Retinal pigment epithelial cell (primary cell): ENCODE data around the gene DRD2.

Experiments used
- DNase-seq: peaks from one replicate; pipeline ENCODE4 v3.0.0-alpha.2; 2010; ENCODE audit warnings: low read depth
- H3K4me3 ChIP-seq: 2 replicates; pipeline ENCODE4 v1.5.1; 2011; ENCODE audit warnings: mild to moderate bottlenecking, low read length, control low read depth, moderate library complexity
- TF ChIP-seq, protein P1 (sequence below): conservative IDR thresholded peaks from 2 replicates; pipeline ENCODE4 v1.5.1; 2011; ENCODE audit warnings: low read depth, low read length, control low read depth, inconsistent platforms

The DRD2 gene

GRCh38 chr11:113412675-113413074 lies 62.5 kb downstream of the DRD2 start:
- TF ChIP-seq, protein P1, sequence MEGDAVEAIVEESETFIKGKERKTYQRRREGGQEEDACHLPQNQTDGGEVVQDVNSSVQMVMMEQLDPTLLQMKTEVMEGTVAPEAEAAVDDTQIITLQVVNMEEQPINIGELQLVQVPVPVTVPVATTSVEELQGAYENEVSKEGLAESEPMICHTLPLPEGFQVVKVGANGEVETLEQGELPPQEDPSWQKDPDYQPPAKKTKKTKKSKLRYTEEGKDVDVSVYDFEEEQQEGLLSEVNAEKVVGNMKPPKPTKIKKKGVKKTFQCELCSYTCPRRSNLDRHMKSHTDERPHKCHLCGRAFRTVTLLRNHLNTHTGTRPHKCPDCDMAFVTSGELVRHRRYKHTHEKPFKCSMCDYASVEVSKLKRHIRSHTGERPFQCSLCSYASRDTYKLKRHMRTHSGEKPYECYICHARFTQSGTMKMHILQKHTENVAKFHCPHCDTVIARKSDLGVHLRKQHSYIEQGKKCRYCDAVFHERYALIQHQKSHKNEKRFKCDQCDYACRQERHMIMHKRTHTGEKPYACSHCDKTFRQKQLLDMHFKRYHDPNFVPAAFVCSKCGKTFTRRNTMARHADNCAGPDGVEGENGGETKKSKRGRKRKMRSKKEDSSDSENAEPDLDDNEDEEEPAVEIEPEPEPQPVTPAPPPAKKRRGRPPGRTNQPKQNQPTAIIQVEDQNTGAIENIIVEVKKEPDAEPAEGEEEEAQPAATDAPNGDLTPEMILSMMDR, result no peak
- H3K4me3 ChIP-seq, result no peak overlapping the region
- no peak for DNase-seq

DNA sequence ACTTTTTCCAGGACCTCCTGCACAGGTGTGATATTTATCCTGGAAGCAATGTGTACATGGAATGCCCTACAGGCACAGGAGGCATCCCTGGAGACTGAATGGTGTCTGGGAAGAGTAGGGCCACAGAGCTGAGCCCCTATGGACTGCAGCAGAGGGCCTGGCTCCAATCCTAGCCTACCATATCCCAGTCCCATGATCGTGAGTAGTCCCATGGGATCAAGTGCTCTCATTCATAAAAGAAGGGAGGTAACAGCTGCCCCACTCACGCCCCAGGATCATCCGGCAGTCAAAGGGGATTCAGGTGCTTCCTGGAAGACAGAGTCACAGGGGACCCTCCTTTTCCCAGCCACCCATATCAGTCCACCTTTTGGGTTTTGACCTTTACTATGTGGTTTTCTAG lies 63.7 kb downstream of the DRD2 start:
- H3K4me3 ChIP-seq, result no peak overlapping the region
- TF ChIP-seq, protein P1, result no peak
- DNase-seq, result no peak

GRCh38 chr11:113410414-113411135 lies 64.6 kb downstream of the DRD2 start:
- TF ChIP-seq, protein P1, result no peak
- no peak for DNase-seq
- H3K4me3 ChIP-seq, result no peak overlapping the region

DNA sequence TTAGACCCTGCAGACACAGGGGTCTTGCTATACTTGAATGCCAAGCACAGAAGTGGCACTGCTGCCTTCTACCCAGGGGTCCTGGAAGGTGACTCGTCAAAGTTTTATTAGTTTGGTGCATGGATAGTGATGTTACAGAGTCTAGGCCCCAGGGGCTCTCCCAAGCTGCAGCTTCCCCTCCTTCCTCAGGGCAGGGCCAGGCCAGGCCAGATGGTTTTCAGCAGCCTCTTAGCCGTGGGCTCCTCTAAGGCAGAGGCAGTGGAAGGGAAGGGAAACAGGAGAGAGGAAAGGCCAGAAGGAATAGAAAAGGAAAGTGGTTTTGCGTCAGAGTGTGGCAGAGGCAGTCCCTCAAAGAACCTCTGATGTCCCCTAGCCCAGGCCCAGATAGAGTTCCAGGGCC lies 65.7 kb downstream of the DRD2 start:
- no peak overlapping the region for H3K4me3 ChIP-seq
- TF ChIP-seq, protein P1, result no peak
- DNase-seq, result no peak

DNA sequence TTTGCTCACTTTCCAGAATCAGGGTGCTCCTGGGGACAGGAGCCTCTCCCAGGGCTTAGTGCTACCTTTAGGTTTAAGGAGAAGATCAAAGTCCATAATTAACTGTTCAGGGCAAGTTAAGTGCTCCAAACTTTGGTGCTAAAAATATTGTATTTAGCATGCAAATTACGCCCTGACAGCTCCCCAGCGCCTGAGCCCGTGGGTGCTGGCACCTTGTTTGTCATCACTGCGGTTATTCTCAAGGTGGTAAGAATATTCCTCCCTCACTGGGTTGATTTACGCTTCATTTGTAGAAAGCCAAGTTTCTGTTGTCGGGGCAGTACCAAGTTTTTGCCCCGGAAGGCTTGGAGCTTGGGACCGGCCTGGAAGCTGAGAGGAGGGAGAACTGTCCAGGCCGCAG lies 66.3 kb downstream of the DRD2 start:
- no peak for DNase-seq
- TF ChIP-seq, protein P1, result no peak
- no peak overlapping the region for H3K4me3 ChIP-seq

GRCh38 chr11:113408206-113408605 lies 67.0 kb downstream of the DRD2 start:
- TF ChIP-seq, protein P1, result no peak
- DNase-seq, result no peak
- no peak overlapping the region for H3K4me3 ChIP-seq

GRCh38 chr11:113407163-113407562 lies 68.0 kb downstream of the DRD2 start:
- H3K4me3 ChIP-seq, result no peak overlapping the region
- DNase-seq, result no peak
- TF ChIP-seq, protein P1, result no peak
